ENCODE data around the gene ARHGEF39.

DNA sequence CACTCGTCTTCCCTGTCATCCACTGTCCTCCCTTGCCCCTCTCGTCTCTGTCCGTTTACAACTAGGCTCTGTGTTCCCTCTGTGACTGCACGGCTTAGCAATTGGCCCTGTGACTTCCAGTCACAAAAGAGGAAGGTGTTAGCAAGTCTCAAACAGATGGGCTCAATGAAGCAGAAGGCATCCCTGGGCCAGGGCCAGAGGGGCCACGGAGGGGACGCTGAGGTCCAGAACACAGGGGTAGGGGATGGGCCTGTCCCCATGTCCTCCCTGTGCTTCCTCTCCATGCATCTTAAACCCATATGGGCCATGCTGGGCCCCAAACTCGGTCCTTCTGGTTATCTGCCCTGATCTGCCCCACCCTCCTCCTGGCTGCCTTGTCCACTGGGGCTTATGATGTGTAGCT is 46.7 kb downstream of the ARHGEF39 start, which contains the start of gene CD72:
- TF ChIP-seq EZH2 (IDR thresholded peaks at IDR 0.05; ENCODE audit: borderline replicate concordance), result no peak
- TF ChIP-seq, protein P1, sequence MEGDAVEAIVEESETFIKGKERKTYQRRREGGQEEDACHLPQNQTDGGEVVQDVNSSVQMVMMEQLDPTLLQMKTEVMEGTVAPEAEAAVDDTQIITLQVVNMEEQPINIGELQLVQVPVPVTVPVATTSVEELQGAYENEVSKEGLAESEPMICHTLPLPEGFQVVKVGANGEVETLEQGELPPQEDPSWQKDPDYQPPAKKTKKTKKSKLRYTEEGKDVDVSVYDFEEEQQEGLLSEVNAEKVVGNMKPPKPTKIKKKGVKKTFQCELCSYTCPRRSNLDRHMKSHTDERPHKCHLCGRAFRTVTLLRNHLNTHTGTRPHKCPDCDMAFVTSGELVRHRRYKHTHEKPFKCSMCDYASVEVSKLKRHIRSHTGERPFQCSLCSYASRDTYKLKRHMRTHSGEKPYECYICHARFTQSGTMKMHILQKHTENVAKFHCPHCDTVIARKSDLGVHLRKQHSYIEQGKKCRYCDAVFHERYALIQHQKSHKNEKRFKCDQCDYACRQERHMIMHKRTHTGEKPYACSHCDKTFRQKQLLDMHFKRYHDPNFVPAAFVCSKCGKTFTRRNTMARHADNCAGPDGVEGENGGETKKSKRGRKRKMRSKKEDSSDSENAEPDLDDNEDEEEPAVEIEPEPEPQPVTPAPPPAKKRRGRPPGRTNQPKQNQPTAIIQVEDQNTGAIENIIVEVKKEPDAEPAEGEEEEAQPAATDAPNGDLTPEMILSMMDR (IDR thresholded peaks at IDR 0.05; ENCODE audit: poor library complexity), result no peak

Data from hepatocyte (in vitro differentiated cells).